Left ventricle myocardium inferior (tissue), 1 donor: Measurements from ENCODE around the gene TSKS. TPM values are rescaled to one million over a fixed set of nuclear protein-coding genes. Genes with fewer than 3 reads are reported as not detected.
A peak's percentile ranks its signal among the peaks of the same experiment; 100 is the strongest.

Experiments
- DNase-seq: peaks from one replicate; pipeline ENCODE4 v3.0.0-alpha.2; 2020
- H3K27ac ChIP-seq: fragments of 200-600 bp; replicated peaks from 2 replicates; pipeline ENCODE4 v1.8.0; 2021
- H3K27me3 ChIP-seq: fragments of 200-600 bp; 2 replicates; pipeline ENCODE4 v1.8.0; 2021; ENCODE audit warnings: low read depth
- H3K36me3 ChIP-seq: fragments of 200-600 bp; 2 replicates; pipeline ENCODE4 v1.8.0; 2021
- H3K4me1 ChIP-seq: fragments of 200-600 bp; 2 replicates; pipeline ENCODE4 v1.8.0; 2021
- H3K4me3 ChIP-seq: fragments of 200-600 bp; 2 replicates; pipeline ENCODE4 v1.8.0; 2021; ENCODE audit warnings: mild to moderate bottlenecking, moderate library complexity
- H3K9me3 ChIP-seq: fragments of 200-600 bp; replicated peaks from 2 replicates; pipeline ENCODE4 v1.8.0; 2021
- intact Hi-C: fragments of 100-400 bp; cut with micrococcal nuclease; formaldehyde crosslinking; loops from one replicate; pipeline ENCODE4 v1.11.0; 2022
- total RNA-seq: library from RNA; stranded (reverse); fragmentation: NEBNext Ultra II Directional; extraction: Animal tissue kit (Norgen Biotek cat#: 25700); gene quantifications from one replicate; pipeline ENCODE4 v1.2.1, GENCODE V29; 2021
- TF ChIP-seq, protein P1 (sequence below): fragments of 200-600 bp; IDR thresholded peaks from 2 replicates; pipeline ENCODE4 v1.8.0; 2021; ENCODE audit warnings: antibody characterized with exemption, mild to moderate bottlenecking, borderline replicate concordance
- donor health status: DM: no; HTN: yes; CAD: no; lungs with severe emphysema.

The TSKS gene
- total RNA-seq, 1 donor from 2014 or later: 0.38 TPM

DNA sequence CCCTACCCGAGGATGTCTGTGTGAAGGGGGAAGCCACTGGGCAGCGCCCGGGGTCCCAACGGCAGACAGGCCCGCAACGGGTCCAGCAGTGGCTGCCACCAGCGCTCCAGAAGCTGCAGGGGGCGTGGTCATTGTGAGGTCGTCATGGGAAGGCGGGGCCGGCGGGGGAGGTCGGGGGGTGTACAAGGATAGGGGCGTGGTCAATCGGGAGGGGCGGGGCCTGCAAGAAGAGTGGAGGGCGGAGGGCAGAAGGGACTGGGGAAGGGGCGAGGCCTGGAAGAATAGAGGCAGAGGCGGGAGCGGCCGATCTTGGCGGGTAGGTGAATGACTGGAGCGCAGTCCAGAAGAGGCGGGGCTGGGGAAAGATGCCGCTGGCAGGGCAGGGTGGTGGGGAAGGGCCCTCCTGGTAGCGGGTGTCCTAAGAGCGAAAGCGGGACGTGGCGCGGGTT lies 45.6 kb upstream of the TSKS start:
- intact Hi-C loops: no loop called here
- Histone ChIP-seq H3K27ac (peak overlapping the region; percentile 93), H3K27me3 (no peaks in the 10 kb centered on the region), H3K4me3 (peak overlapping the region; percentile 89), H3K4me1 (peaks cover 39% of the 10 kb centered on the region), H3K9me3 (no peaks in the 10 kb centered on the region), H3K36me3 (peaks cover 35% of the 10 kb centered on the region)
- TF ChIP-seq, protein P1, sequence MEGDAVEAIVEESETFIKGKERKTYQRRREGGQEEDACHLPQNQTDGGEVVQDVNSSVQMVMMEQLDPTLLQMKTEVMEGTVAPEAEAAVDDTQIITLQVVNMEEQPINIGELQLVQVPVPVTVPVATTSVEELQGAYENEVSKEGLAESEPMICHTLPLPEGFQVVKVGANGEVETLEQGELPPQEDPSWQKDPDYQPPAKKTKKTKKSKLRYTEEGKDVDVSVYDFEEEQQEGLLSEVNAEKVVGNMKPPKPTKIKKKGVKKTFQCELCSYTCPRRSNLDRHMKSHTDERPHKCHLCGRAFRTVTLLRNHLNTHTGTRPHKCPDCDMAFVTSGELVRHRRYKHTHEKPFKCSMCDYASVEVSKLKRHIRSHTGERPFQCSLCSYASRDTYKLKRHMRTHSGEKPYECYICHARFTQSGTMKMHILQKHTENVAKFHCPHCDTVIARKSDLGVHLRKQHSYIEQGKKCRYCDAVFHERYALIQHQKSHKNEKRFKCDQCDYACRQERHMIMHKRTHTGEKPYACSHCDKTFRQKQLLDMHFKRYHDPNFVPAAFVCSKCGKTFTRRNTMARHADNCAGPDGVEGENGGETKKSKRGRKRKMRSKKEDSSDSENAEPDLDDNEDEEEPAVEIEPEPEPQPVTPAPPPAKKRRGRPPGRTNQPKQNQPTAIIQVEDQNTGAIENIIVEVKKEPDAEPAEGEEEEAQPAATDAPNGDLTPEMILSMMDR: no peak
- peak; percentile 95 for DNase-seq

DNA sequence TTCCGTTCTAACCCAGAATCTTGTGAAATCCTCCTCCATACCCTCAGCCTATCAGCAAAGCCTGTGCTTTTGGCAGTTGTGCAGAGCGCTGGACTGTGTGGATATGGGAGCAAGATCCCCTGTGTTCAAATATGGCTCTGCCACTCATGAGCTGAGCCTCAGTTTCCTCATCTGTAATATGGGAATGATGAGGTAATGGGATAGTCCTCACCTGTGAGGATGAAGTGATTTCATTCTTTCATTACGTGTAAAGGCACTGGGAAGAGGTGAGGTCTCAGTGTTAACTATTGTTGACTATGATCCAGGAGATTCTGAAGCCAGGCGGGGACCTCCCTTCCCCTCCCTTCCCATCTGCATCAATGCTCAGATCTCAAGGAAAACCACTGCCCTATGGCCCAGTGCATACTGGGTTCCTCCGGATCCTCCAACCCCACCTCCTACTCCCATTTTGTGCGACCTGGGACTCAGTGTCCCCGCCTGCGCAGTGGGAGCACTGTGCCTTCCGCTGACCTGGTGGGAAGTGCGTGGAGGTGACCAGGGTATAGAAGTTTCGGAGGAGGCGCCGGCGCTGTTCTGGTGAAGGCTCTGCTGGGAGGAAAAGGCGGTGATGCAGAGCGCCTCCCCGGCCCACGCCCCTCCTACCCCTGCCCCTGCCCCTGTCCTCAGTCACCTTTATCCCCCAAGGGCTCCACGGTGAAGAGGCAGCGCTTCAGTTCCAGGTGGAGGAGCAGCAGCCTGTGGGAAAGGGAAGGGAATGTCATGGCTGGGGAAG lies 45.0 kb upstream of the TSKS start:
- peak overlapping the region; percentile 89 for H3K4me3 ChIP-seq
- no peaks in the 10 kb centered on the region for H3K27me3 ChIP-seq
- intact Hi-C loops: no loop called here
- peaks cover 38% of the 10 kb centered on the region for H3K4me1 ChIP-seq
- peak overlapping the region; percentile 93 for H3K27ac ChIP-seq
- no peaks in the 10 kb centered on the region for H3K9me3 ChIP-seq
- no peak for DNase-seq
- TF ChIP-seq, protein P1: no peak
- peaks cover 41% of the 10 kb centered on the region for H3K36me3 ChIP-seq

DNA sequence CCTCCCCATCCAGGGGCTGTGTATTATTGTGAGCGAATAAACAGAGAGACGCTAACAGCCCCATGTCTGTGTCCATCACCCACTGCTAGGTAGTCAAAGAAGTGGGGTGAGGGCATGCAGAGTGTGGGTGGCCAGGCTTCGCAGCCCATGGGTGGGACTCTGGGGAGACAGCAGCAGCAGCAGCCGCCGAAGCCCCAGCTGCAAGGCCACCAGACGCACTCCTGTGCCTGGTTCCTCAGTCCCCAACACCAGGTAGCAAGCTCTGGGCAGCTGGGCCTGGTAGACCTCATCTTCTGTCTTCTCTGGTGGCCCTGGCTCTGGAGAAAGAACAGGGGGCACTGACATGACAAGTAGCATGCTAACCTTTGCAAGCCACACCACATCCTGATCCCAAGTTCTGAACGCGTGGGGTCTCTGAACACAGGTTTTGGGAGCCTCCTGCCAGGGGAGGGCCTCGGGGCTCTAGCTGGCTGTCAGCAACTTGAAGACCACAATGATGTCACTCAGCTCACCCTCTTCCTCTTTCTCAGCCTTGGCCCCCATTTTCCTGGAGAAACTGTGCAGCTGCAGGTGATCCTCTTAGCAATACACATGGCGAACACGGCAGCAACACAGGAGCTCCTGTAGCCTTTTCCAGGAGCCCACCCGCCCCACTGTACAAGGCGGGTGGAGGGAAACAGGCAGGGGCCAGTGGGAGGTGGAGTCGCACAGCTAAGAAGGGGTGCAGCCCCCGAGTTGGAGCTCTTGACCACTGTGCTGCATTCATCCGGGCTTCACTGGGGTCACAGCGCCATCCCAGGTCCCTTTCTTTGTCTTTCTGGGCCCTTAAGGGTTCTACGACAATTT lies 44.2 kb upstream of the TSKS start:
- H3K4me3 ChIP-seq: no peak overlapping the region
- peaks cover 37% of the 10 kb centered on the region for H3K4me1 ChIP-seq
- peaks cover 46% of the 10 kb centered on the region for H3K36me3 ChIP-seq
- no peaks in the 10 kb centered on the region for H3K27me3 ChIP-seq
- H3K9me3 ChIP-seq: no peaks in the 10 kb centered on the region
- TF ChIP-seq, protein P1: no peak
- no peak for DNase-seq
- H3K27ac ChIP-seq: peak overlapping the region; percentile 93
- intact Hi-C loops: no loop called here

DNA sequence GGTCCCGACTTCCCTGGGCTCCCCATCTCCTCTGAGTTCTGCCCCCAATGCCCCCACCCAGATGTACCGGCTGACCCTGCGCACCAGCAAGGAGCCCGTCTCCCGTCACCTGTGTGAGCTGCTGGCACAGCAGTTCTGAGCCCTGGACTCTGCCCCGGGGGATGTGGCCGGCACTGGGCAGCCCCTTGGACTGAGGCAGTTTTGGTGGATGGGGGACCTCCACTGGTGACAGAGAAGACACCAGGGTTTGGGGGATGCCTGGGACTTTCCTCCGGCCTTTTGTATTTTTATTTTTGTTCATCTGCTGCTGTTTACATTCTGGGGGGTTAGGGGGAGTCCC lies 43.5 kb upstream of the TSKS start:
- no peak for DNase-seq
- intact Hi-C loops: no loop called here
- Histone ChIP-seq H3K36me3 (peaks cover 52% of the 10 kb centered on the region), H3K4me1 (peaks cover 42% of the 10 kb centered on the region), H3K9me3 (no peaks in the 10 kb centered on the region), H3K27me3 (no peaks in the 10 kb centered on the region), H3K27ac (no peak overlapping the region), H3K4me3 (no peak overlapping the region)
- TF ChIP-seq, protein P1: no peak

DNA sequence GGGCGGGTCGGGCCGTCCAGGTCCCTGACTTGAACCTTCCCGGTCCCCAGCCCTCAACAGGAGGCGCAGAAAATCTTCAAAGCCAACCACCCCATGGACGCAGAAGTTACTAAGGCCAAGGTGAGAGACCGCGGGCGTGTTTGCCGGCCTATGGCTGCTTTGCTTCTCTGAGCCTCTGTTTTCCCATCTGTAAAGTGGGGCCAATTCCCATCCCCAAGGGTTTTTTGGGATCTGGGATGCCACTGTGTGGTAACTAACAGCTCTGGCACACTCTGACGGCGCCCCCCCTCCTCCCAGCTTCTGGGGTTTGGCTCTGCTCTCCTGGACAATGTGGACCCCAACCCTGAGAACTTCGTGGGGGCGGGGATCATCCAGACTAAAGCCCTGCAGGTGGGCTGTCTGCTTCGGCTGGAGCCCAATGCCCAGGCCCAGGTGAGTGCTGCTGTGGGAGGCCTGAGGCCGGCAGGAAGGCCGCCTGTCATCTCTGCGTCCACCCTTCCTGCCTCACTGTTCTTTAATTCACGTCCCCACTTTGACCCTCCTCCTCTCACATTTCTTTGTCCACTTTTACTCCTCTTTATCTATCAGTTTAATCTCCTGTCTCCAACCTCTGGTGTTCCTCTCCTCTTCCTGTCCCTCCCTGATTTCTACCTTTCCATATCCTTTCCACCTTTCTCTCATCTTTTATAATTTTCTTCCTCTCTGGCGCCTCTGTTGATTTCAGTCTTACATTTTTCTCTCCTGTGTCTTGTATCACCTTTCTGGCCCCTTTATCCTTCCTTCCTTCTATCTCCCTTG lies 42.9 kb upstream of the TSKS start:
- intact Hi-C loops: no loop called here
- peaks cover 44% of the 10 kb centered on the region for H3K4me1 ChIP-seq

More for the DNA sequence above, 42.9 kb upstream of the TSKS start:
- Histone ChIP-seq H3K27me3 (no peaks in the 10 kb centered on the region), H3K9me3 (no peaks in the 10 kb centered on the region), H3K36me3 (peaks cover 58% of the 10 kb centered on the region), H3K4me3 (no peak overlapping the region), H3K27ac (no peak overlapping the region)
- TF ChIP-seq, protein P1: no peak
- DNase-seq: no peak
